ENCODE measurements around the gene CERS6. TPM values are rescaled to one million over a fixed set of nuclear protein-coding genes. Genes with fewer than 3 reads are reported as not detected.

Gene CERS6
- total and polyA plus RNA-seq, 2 donors from 2014 or later: 9.4 to 18.8 TPM

DNA sequence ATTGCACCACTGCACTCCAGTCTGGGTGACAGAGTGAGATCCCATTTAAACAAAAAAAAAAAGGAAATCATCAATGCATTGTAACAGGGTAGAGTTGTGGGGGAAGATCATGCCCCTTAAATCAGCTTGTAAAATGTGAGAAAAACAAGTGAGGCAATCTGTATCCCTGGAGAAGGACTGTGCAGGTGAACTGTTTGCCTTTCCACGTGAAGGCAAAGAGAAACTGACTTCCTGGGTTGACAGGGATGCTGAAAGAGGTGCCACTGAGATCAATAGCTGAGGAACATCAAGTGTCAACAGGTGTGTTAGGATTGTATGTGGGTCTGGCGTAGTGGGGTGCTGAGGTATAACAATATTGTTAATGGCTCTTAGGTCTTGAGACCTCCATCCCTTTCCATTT, 48.3 kb downstream of the CERS6 start:
- H3K4me3 ChIP-seq (ENCODE audit: low read length in 3 of 3): no peak overlapping the region
- H3K9ac ChIP-seq (ENCODE audit: low read length in 3 of 3): no peak overlapping the region
- no peaks in the 10 kb centered on the region for H3K36me3 ChIP-seq (ENCODE audit: control insufficient read depth in 2 of 3, insufficient read depth in 3 of 3, low read length in 3 of 3)
- DNase-seq (no peak), FAIRE-seq (no peak)
- intact Hi-C loops (cut with DNase I): no loop called here
- H3K27ac ChIP-seq (ENCODE audit: low read depth in 2 of 2, low read length in 2 of 2): no peak overlapping the region
- no peaks in the 10 kb centered on the region for H3K4me1 ChIP-seq (ENCODE audit: control insufficient read depth in 2 of 3, insufficient read depth in 2 of 3, low read depth in 1 of 3, low read length in 3 of 3)
- no peaks in the 10 kb centered on the region for H3K27me3 ChIP-seq (ENCODE audit: control insufficient read depth, insufficient read depth, low read length)
- H3K9me3 ChIP-seq (ENCODE audit: control insufficient read depth in 2 of 3, insufficient read depth in 1 of 3, low read length in 3 of 3): no peaks in the 10 kb centered on the region
- TF ChIP-seq, protein P1, sequence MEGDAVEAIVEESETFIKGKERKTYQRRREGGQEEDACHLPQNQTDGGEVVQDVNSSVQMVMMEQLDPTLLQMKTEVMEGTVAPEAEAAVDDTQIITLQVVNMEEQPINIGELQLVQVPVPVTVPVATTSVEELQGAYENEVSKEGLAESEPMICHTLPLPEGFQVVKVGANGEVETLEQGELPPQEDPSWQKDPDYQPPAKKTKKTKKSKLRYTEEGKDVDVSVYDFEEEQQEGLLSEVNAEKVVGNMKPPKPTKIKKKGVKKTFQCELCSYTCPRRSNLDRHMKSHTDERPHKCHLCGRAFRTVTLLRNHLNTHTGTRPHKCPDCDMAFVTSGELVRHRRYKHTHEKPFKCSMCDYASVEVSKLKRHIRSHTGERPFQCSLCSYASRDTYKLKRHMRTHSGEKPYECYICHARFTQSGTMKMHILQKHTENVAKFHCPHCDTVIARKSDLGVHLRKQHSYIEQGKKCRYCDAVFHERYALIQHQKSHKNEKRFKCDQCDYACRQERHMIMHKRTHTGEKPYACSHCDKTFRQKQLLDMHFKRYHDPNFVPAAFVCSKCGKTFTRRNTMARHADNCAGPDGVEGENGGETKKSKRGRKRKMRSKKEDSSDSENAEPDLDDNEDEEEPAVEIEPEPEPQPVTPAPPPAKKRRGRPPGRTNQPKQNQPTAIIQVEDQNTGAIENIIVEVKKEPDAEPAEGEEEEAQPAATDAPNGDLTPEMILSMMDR (IDR thresholded peaks at IDR 0.05; ENCODE audit: borderline replicate concordance, extremely low read depth, insufficient read depth): no peak

DNA sequence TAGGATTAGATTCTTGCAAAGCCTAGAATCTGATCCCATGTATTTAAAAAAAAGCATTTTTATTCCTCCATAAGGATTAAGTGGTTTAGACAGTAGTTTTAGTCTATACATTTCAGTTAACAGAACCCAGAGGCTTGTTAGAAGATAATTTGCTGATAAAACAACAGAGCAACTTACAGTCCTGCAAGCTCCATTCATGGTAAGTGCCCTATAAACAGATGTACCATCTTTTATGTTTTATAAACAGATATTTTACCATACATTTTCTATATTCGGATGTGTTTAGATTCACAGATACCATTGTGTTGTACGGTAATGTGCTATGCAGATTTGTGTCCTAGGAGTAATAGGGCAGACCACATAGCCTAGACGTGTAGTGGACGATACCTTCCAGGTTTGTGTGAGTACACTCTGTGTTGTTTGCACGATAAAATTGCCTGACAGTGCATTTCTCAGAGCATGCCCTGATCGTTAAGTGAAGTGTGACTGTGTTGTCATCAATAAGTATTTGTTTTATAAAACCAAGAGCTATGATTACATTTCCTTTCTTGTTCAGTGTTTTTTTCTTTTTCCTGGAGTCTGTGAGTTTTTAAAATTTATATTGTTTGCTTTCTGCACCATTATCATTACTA, 54.2 kb downstream of the CERS6 start:
- DNase-seq (no peak), FAIRE-seq (no peak)
- no peaks in the 10 kb centered on the region for H3K36me3 ChIP-seq (ENCODE audit: control insufficient read depth in 2 of 3, insufficient read depth in 3 of 3, low read length in 3 of 3)
- intact Hi-C loops (cut with DNase I): no loop called here
- H3K9me3 ChIP-seq (ENCODE audit: control insufficient read depth in 2 of 3, insufficient read depth in 1 of 3, low read length in 3 of 3): no peaks in the 10 kb centered on the region
- no peak overlapping the region for H3K4me3 ChIP-seq (ENCODE audit: low read length in 3 of 3)
- peaks cover 0 to 7% (median 0%) of the 10 kb centered on the region in 3 donors for H3K4me1 ChIP-seq (ENCODE audit: control insufficient read depth in 2 of 3, insufficient read depth in 2 of 3, low read depth in 1 of 3, low read length in 3 of 3)
- no peaks in the 10 kb centered on the region for H3K27me3 ChIP-seq (ENCODE audit: control insufficient read depth, insufficient read depth, low read length)
- H3K27ac ChIP-seq (ENCODE audit: low read depth in 2 of 2, low read length in 2 of 2): no peak overlapping the region
- TF ChIP-seq, protein P1 (IDR thresholded peaks at IDR 0.05; ENCODE audit: borderline replicate concordance, extremely low read depth, insufficient read depth): no peak
- no peak overlapping the region for H3K9ac ChIP-seq (ENCODE audit: low read length in 3 of 3)

DNA sequence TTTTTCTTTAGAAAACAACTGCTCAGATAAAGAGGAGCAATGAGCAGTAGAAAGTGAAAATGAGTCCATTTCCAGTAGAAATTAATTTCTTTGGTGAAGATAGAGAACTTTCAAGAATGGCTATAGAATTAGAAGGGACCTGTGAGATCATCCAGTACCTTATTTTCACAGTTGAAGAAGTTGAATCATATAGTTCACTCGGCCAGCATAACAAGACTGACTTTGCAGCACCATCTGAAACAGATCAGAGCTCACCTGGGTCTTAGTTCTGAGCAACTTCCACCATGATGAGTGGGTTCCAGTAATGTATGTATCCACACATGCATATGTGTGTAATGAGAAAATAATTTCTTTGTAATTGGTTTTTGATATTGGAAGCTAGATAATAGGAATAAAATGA, 58.6 kb downstream of the CERS6 start:
- no peak for DNase-seq
- no peaks in the 10 kb centered on the region for H3K9me3 ChIP-seq (ENCODE audit: control insufficient read depth in 2 of 3, insufficient read depth in 1 of 3, low read length in 3 of 3)

More for the DNA sequence above, 58.6 kb downstream of the CERS6 start:
- TF ChIP-seq, protein P1 (IDR thresholded peaks at IDR 0.05; ENCODE audit: borderline replicate concordance, extremely low read depth, insufficient read depth): no peak
- intact Hi-C loops (cut with DNase I): no loop called here
- Histone ChIP-seq H3K36me3 (ENCODE audit: control insufficient read depth in 2 of 3, insufficient read depth in 3 of 3, low read length in 3 of 3) (no peaks in the 10 kb centered on the region), H3K27ac (ENCODE audit: low read depth in 2 of 2, low read length in 2 of 2) (no peak overlapping the region), H3K4me3 (ENCODE audit: low read length in 3 of 3) (no peak overlapping the region), H3K4me1 (ENCODE audit: control insufficient read depth in 2 of 3, insufficient read depth in 2 of 3, low read depth in 1 of 3, low read length in 3 of 3) (peaks cover 0 to 10% (median 0%) of the 10 kb centered on the region in 3 donors), H3K9ac (ENCODE audit: low read length in 3 of 3) (no peak overlapping the region), H3K27me3 (ENCODE audit: control insufficient read depth, insufficient read depth, low read length) (no peaks in the 10 kb centered on the region)
- no peak for FAIRE-seq

All from kidney (tissue), 14 donors.